CD14-positive monocyte (primary cell): ENCODE results near the gene RBMS3. TPM values are rescaled to one million over a fixed set of nuclear protein-coding genes. Genes with fewer than 3 reads are reported as not detected.

Source experiments
- DNase-seq, 3 donors: peaks; one replicate each; pipeline ENCODE4 v3.0.0-alpha.2; 2011 to 2022
- H2AFZ ChIP-seq: 2 replicates; pipeline ENCODE4 v1.6.0; 2012; ENCODE audit warnings: mild to moderate bottlenecking, low read depth, low read length, inconsistent platforms; ENCODE audit not compliant: insufficient read depth, poor library complexity, severe bottlenecking
- H3K27ac ChIP-seq, 2 donors: 1 replicate in 1 of 2; 2 replicates in 1 of 2; pipeline ENCODE4 v1.5.1; 2012 to 2013; ENCODE audit warnings: low read length in 2 of 2, control low read depth in 1 of 2, inconsistent platforms in 1 of 2, low read depth in 1 of 2, mild to moderate bottlenecking in 1 of 2
- H3K27me3 ChIP-seq, 2 donors: one replicate each; pipeline versions ENCODE4 v1.6.0 to v1.6.1; 2011 to 2013; ENCODE audit warnings: low read length in 2 of 2; ENCODE audit not compliant: control insufficient read depth in 2 of 2, insufficient read depth in 2 of 2
- H3K36me3 ChIP-seq, 2 donors: replicated peaks in 1 of 2; 1 replicate in 1 of 2; 2 replicates in 1 of 2; pipeline versions ENCODE4 v1.5.1 to v1.6.1; 2012 to 2013; ENCODE audit warnings: low read length in 2 of 2, control low read depth in 1 of 2, inconsistent platforms in 1 of 2, mild to moderate bottlenecking in 1 of 2; ENCODE audit not compliant: insufficient read depth in 2 of 2, control insufficient read depth in 1 of 2
- H3K4me1 ChIP-seq, 2 donors: 1 replicate in 1 of 2; 2 replicates in 1 of 2; pipeline versions ENCODE4 v1.5.1 to v1.6.1; 2012 to 2013; ENCODE audit warnings: low read length in 2 of 2, control low read depth in 1 of 2, inconsistent platforms in 1 of 2, mild to moderate bottlenecking in 1 of 2, moderate library complexity in 1 of 2; ENCODE audit not compliant: insufficient read depth in 2 of 2, control insufficient read depth in 1 of 2
- H3K4me2 ChIP-seq: replicated peaks from 2 replicates; pipeline ENCODE3; 2012; ENCODE audit warnings: low read length, moderate library complexity, mild to moderate bottlenecking; ENCODE audit not compliant: poor library complexity, severe bottlenecking; ENCODE audit errors: extremely low read depth
- H3K4me3 ChIP-seq, 3 experiments: fragments of 200-600 bp in 1 of 3; sonication (generic) in 1 of 3; replicated peaks in 1 of 3; 1 replicate in 2 of 3; 2 replicates in 1 of 3; pipeline ENCODE4 v1.5.1; 2011 to 2013; ENCODE audit warnings: low read length in 3 of 3, mild to moderate bottlenecking in 3 of 3, control low read depth in 2 of 3, low read depth in 2 of 3, inconsistent platforms in 1 of 3, moderate library complexity in 1 of 3
- H3K79me2 ChIP-seq: 2 replicates; pipeline ENCODE4 v1.6.0; 2012; ENCODE audit warnings: mild to moderate bottlenecking, control low read depth, inconsistent platforms, low read length, moderate library complexity; ENCODE audit not compliant: insufficient read depth
- H3K9ac ChIP-seq: 2 replicates; pipeline ENCODE4 v1.6.0; 2017; ENCODE audit warnings: low read length, mild to moderate bottlenecking; ENCODE audit not compliant: insufficient read depth, poor library complexity, severe bottlenecking
- H3K9me3 ChIP-seq, 2 donors: replicated peaks in 1 of 2; 1 replicate in 1 of 2; 2 replicates in 1 of 2; pipeline versions ENCODE4 v1.5.1 to v1.6.1; 2012 to 2013; ENCODE audit warnings: low read length in 2 of 2, control low read depth in 1 of 2; ENCODE audit not compliant: control insufficient read depth in 1 of 2, insufficient read depth in 1 of 2
- H4K20me1 ChIP-seq: 2 replicates; pipeline ENCODE4 v1.6.0; 2012; ENCODE audit warnings: mild to moderate bottlenecking, low read length, control low read depth, moderate library complexity; ENCODE audit not compliant: insufficient read depth
- H3K27ac Mint-ChIP-seq, 7 donors: one replicate each; pipeline ENCODE4 v1.8.0; 2020; ENCODE audit warnings: mild to moderate bottlenecking in 7 of 7, mixed read lengths in 7 of 7, moderate library complexity in 6 of 7, inconsistent platforms in 2 of 7
- H3K27me3 Mint-ChIP-seq, 3 donors: one replicate each; pipeline ENCODE4 v1.8.0; 2021 to 2022; ENCODE audit warnings: low read depth in 3 of 3, mild to moderate bottlenecking in 3 of 3, mixed read lengths in 3 of 3, moderate library complexity in 3 of 3, inconsistent platforms in 1 of 3
- H3K36me3 Mint-ChIP-seq, 2 donors: one replicate each; pipeline ENCODE4 v1.8.0; 2020; ENCODE audit warnings: mixed read lengths in 2 of 2, inconsistent platforms in 1 of 2, mild to moderate bottlenecking in 1 of 2
- H3K4me1 Mint-ChIP-seq: one replicate; pipeline ENCODE4 v1.8.0; 2020; ENCODE audit warnings: mild to moderate bottlenecking, mixed read lengths
- H3K4me3 Mint-ChIP-seq, 2 donors: one replicate each; pipeline ENCODE4 v1.8.0; 2020; ENCODE audit warnings: mild to moderate bottlenecking in 2 of 2, mixed read lengths in 2 of 2, moderate library complexity in 1 of 2
- H3K9me3 Mint-ChIP-seq, 7 donors: one replicate each; pipeline ENCODE4 v1.8.0; 2020 to 2022; ENCODE audit warnings: mixed read lengths in 7 of 7, mild to moderate bottlenecking in 6 of 7, moderate library complexity in 6 of 7, inconsistent platforms in 2 of 7
- WGBS: methylation state at CpG from one replicate; pipeline ENCODE4 v1.1.5; 2013; ENCODE audit warnings: missing lambda C conversion rate; ENCODE audit not compliant: insufficient coverage; 5-methylcytosine and 5-hydroxymethylcytosine counted together
- intact Hi-C, 2 donors: fragments of 100-400 bp; cut with micrococcal nuclease; formaldehyde crosslinking; loops; one replicate each; pipeline versions ENCODE4 v1.15.0 to v1.15.1; 2023
- polyA plus RNA-seq, 3 donors: library from polyadenylated mRNA; depleted of rRNA in 1 of 3; unstranded in 2 of 3; stranded (reverse) in 1 of 3; fragments of 300-500 nt in 2 of 3; fragments of >200 nt in 1 of 3; fragmentation: Illumina TruSeq in 2 of 3; gene quantifications; 1 replicate in 2 of 3; 2 replicates in 1 of 3; pipeline ENCODE4 v1.2.3, GENCODE V29; 2012 to 2021
- TF ChIP-seq, protein P1 (sequence below): fragments of 200-600 bp; IDR thresholded peaks from one replicate; pipeline ENCODE4 v1.8.0; 2022; ENCODE audit warnings: antibody characterized with exemption, mild to moderate bottlenecking

The RBMS3 gene
- polyA plus RNA-seq, 3 donors, result not detected

DNA sequence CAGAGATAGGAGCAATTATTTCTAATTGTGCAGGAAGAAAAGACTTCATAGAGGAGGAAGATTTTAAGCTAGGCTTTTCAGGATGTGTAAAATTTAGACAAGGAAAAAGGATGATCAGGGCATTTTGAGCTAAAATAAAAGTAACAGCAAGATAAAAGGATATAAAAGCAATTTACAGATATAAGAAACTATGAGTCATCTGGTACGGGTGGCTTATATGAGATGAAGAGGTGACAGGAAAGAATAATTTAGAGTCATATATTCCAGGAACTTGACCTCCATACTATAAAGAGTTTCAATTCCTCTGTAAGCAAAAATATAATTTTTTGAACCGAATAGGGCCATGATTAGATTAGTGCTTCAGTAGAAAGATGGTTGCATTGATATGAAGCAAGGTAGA, 273.7 kb downstream of the RBMS3 start:
- Histone ChIP-seq H3K27ac (no peak overlapping the region), H3K9ac (no peak overlapping the region), H3K27me3 (no peaks in the 10 kb centered on the region), H4K20me1 (no peaks in the 10 kb centered on the region), H3K79me2 (no peaks in the 10 kb centered on the region), H3K4me1 (no peaks in the 10 kb centered on the region), H3K4me3 (no peak overlapping the region), H2AFZ (no peak overlapping the region), H3K36me3 (no peaks in the 10 kb centered on the region), H3K4me2 (no peak overlapping the region), H3K9me3 (no peaks in the 10 kb centered on the region)
- intact Hi-C loops, result no loop called here
- WGBS, result no CpG with 5 or more reads among the region's 2 CpGs
- Mint-ChIP-seq H3K9me3 (peaks cover 0 to 2% (median 1%) of the 10 kb centered on the region in 7 donors), H3K4me1 (no peaks in the 10 kb centered on the region), H3K27ac (no peak overlapping the region), H3K36me3 (no peaks in the 10 kb centered on the region), H3K27me3 (peaks cover 1 to 2% (median 1%) of the 10 kb centered on the region in 3 donors), H3K4me3 (no peak overlapping the region)
- DNase-seq, result no peak
- TF ChIP-seq, protein P1, sequence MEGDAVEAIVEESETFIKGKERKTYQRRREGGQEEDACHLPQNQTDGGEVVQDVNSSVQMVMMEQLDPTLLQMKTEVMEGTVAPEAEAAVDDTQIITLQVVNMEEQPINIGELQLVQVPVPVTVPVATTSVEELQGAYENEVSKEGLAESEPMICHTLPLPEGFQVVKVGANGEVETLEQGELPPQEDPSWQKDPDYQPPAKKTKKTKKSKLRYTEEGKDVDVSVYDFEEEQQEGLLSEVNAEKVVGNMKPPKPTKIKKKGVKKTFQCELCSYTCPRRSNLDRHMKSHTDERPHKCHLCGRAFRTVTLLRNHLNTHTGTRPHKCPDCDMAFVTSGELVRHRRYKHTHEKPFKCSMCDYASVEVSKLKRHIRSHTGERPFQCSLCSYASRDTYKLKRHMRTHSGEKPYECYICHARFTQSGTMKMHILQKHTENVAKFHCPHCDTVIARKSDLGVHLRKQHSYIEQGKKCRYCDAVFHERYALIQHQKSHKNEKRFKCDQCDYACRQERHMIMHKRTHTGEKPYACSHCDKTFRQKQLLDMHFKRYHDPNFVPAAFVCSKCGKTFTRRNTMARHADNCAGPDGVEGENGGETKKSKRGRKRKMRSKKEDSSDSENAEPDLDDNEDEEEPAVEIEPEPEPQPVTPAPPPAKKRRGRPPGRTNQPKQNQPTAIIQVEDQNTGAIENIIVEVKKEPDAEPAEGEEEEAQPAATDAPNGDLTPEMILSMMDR, result no peak

DNA sequence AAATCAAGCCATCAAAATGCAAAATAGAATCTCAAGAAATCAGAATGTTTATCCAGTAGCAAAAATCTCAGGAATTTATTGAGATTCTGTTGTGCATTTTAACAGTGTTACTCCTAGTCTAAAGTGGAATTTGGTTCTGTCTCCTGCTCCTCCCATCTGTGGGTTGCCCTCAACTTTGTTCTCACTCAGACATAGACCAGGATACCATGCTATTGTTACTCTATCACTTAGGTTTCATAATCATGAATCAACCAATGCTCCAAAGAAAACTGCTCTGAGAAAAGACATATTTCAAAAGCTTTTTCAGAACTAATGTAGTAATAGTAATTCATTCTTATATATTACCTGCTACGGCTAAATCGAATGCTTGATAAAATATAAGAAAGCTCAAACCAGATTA, 274.7 kb downstream of the RBMS3 start:
- DNase-seq, result no peak
- Histone ChIP-seq H3K4me2 (no peak overlapping the region), H4K20me1 (no peaks in the 10 kb centered on the region), H3K36me3 (no peaks in the 10 kb centered on the region), H3K27me3 (no peaks in the 10 kb centered on the region), H3K9ac (no peak overlapping the region), H3K9me3 (no peaks in the 10 kb centered on the region), H3K4me3 (no peak overlapping the region), H3K27ac (no peak overlapping the region), H3K79me2 (no peaks in the 10 kb centered on the region), H2AFZ (no peak overlapping the region), H3K4me1 (no peaks in the 10 kb centered on the region)
- no peaks in the 10 kb centered on the region for H3K36me3 Mint-ChIP-seq
- H3K9me3 Mint-ChIP-seq, result peaks cover 0 to 2% (median 1%) of the 10 kb centered on the region in 7 donors
- WGBS, result no CpG with 5 or more reads among the region's 2 CpGs
- H3K4me3 Mint-ChIP-seq, result no peak overlapping the region
- peaks cover 0 to 2% (median 1%) of the 10 kb centered on the region in 3 donors for H3K27me3 Mint-ChIP-seq
- no peak overlapping the region for H3K27ac Mint-ChIP-seq
- intact Hi-C loops, result no loop called here
- no peaks in the 10 kb centered on the region for H3K4me1 Mint-ChIP-seq
- TF ChIP-seq, protein P1, result no peak
